Measurements from ENCODE around the gene PLCH1. TPM values are rescaled to one million over a fixed set of nuclear protein-coding genes. Genes with fewer than 3 reads are reported as not detected.

The PLCH1 gene
- total RNA-seq, 1 donor from 2014 or later, result 20.9 TPM

DNA sequence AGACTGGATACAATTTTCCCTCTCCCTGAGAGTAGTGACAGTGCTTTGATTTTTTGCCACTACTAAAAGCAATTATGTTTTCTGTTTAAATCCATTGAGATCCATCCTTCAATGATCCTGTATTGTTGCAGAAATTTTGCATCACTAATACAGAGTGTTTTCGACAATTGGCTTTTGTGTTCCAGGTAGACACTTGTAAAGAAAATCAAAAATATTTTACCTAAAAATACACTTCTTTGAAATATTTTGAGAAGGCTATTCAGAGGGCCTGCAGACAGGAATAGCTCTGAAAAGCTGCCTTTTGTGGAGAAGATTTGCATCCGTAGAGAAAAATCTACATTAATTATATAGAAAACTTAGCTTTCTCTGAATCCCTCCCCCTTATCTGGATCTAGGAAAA, 384.6 kb downstream of the PLCH1 start:
- no peaks in the 10 kb centered on the region for H3K36me3 Mint-ChIP-seq (ENCODE audit: low read depth, unreplicated experiment)
- H3K9me3 Mint-ChIP-seq (ENCODE audit: unreplicated experiment), result no peaks in the 10 kb centered on the region
- H3K4me3 Mint-ChIP-seq (ENCODE audit: unreplicated experiment), result no peak overlapping the region
- H3K4me1 Mint-ChIP-seq (ENCODE audit: unreplicated experiment), result peaks cover 7% of the 10 kb centered on the region
- TF ChIP-seq, protein P1, sequence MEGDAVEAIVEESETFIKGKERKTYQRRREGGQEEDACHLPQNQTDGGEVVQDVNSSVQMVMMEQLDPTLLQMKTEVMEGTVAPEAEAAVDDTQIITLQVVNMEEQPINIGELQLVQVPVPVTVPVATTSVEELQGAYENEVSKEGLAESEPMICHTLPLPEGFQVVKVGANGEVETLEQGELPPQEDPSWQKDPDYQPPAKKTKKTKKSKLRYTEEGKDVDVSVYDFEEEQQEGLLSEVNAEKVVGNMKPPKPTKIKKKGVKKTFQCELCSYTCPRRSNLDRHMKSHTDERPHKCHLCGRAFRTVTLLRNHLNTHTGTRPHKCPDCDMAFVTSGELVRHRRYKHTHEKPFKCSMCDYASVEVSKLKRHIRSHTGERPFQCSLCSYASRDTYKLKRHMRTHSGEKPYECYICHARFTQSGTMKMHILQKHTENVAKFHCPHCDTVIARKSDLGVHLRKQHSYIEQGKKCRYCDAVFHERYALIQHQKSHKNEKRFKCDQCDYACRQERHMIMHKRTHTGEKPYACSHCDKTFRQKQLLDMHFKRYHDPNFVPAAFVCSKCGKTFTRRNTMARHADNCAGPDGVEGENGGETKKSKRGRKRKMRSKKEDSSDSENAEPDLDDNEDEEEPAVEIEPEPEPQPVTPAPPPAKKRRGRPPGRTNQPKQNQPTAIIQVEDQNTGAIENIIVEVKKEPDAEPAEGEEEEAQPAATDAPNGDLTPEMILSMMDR (IDR thresholded peaks at IDR 0.05; ENCODE audit: unreplicated experiment), result no peak
- no peak for DNase-seq (ENCODE audit: low spot score)
- H3K27ac Mint-ChIP-seq (ENCODE audit: unreplicated experiment), result no peak overlapping the region
- peaks cover 5% of the 10 kb centered on the region for H3K27me3 Mint-ChIP-seq (ENCODE audit: unreplicated experiment)

DNA sequence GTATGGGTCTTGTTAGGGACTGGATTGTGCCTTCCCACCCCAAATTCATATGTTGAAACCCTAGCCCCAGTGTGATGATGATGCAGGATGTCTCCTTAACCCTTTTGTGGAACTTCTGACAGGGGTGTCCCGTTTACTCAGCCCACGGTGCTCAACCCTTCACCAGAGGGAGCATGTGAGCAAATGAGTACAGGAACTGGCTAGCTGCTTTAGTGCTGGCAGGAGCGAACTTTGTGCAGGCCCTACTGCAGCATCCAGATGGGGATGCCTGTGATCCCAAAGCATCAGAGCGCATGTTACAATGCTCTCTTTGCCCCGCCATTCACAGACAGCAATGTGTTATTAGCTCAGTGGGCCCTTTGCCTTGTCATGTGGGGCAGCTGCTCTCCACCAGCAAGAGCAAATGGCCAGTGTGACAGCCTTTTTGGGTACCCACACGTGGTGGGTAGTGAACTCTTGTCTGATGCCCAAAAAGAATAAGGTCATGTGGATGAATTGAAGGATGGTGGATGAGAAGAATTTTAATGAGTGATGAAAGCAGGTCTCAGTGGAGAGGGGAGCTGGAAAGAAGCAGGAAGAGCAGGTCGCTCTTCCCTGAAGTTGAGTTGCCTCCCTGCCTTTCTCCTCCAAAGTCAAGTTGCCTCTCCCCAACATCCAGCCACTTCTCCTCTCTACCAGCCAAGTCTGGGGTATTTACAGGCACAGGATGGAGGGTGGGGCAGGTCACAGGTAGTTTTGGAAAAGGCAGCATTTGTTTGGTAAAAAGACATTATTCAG, 388.1 kb downstream of the PLCH1 start:
- Mint-ChIP-seq H3K4me1 (ENCODE audit: unreplicated experiment) (peaks cover 2% of the 10 kb centered on the region), H3K27me3 (ENCODE audit: unreplicated experiment) (peaks cover 2% of the 10 kb centered on the region), H3K4me3 (ENCODE audit: unreplicated experiment) (no peak overlapping the region), H3K36me3 (ENCODE audit: low read depth, unreplicated experiment) (no peaks in the 10 kb centered on the region), H3K27ac (ENCODE audit: unreplicated experiment) (no peak overlapping the region), H3K9me3 (ENCODE audit: unreplicated experiment) (no peaks in the 10 kb centered on the region)
- TF ChIP-seq, protein P1 (IDR thresholded peaks at IDR 0.05; ENCODE audit: unreplicated experiment), result no peak
- DNase-seq (ENCODE audit: low spot score), result no peak

DNA sequence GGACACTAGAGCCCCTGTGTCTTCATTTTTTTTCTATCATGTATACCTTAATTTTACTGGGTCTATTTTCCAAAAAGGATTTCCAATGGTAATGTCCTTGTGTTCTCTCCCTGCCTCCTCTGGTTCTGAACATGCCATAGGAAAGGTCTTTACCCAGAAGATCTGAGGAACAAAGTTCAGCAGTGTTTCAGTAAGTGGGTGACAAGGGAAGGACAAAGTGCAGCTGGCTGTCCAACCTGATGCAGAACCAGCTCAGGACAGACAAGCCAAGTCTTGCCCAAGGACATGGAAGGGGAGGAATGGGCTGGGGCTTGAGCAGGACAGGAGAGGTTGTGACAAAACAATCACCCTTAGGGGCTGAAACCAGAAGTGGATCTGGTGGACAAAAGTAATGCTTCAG, 390.2 kb downstream of the PLCH1 start:
- Mint-ChIP-seq H3K9me3 (ENCODE audit: unreplicated experiment) (no peaks in the 10 kb centered on the region), H3K27me3 (ENCODE audit: unreplicated experiment) (peaks cover 2% of the 10 kb centered on the region)

DNA sequence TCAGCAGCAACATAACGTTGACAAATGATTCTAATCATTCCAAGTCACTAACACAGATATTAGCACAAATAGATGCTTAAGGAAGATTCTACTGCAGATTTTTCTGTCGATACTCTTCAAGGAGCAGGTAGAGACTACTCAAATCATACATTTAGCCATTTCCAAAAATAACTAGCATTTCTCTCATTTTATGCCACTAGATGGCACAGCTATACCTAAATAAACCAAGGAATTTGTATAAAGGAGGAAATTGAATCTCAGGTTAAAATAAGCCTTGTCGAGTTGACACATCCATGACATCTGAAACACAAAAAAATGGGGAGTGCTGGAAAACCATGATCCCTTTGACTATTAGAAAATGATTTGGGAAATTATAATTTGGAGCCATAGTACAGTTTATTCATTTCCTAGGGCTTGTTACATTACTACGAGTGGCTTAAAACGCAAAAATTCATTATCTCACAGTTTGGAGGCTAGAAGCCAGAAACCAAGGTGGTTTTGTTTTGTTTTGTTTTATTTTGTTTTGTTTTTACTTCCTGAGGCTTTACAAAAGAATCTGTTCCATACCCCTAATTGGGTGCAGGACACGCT, 391.9 kb downstream of the PLCH1 start:
- H3K4me1 Mint-ChIP-seq (ENCODE audit: unreplicated experiment), result peaks cover 2% of the 10 kb centered on the region
- no peaks in the 10 kb centered on the region for H3K9me3 Mint-ChIP-seq (ENCODE audit: unreplicated experiment)
- no peak overlapping the region for H3K27ac Mint-ChIP-seq (ENCODE audit: unreplicated experiment)
- no peak overlapping the region for H3K4me3 Mint-ChIP-seq (ENCODE audit: unreplicated experiment)
- peaks cover 2% of the 10 kb centered on the region for H3K27me3 Mint-ChIP-seq (ENCODE audit: unreplicated experiment)
- DNase-seq (ENCODE audit: low spot score), result no peak
- no peaks in the 10 kb centered on the region for H3K36me3 Mint-ChIP-seq (ENCODE audit: low read depth, unreplicated experiment)
- TF ChIP-seq, protein P1 (IDR thresholded peaks at IDR 0.05; ENCODE audit: unreplicated experiment), result peak; percentile 67

More for the DNA sequence above, 390.2 kb downstream of the PLCH1 start:
- DNase-seq (ENCODE audit: low spot score), result no peak
- no peaks in the 10 kb centered on the region for H3K36me3 Mint-ChIP-seq (ENCODE audit: low read depth, unreplicated experiment)
- no peak overlapping the region for H3K4me3 Mint-ChIP-seq (ENCODE audit: unreplicated experiment)
- TF ChIP-seq, protein P1 (IDR thresholded peaks at IDR 0.05; ENCODE audit: unreplicated experiment), result no peak
- peaks cover 2% of the 10 kb centered on the region for H3K4me1 Mint-ChIP-seq (ENCODE audit: unreplicated experiment)
- H3K27ac Mint-ChIP-seq (ENCODE audit: unreplicated experiment), result no peak overlapping the region

DNA sequence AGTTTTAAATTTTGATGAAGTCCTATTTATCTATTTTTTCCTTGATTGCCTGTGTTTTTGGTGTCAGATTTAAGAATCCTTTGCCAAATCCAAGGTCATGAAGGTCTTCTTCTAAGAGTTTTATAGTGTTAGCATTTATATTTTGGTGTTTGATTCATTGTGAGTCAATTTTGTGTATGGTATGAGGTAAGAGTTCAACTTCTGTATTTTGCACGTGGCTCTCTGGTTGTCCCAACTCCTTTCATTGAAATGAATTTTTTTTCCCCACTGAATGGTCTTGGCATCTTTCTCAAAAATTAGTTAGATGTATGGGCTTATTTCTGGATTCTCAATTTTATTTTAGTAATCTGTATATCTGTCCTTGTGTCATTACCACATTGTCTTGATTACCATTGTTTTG, 394.3 kb downstream of the PLCH1 start:
- H3K4me1 Mint-ChIP-seq (ENCODE audit: unreplicated experiment), result peaks cover 2% of the 10 kb centered on the region
- no peaks in the 10 kb centered on the region for H3K9me3 Mint-ChIP-seq (ENCODE audit: unreplicated experiment)
- H3K27me3 Mint-ChIP-seq (ENCODE audit: unreplicated experiment), result peaks cover 2% of the 10 kb centered on the region
- TF ChIP-seq, protein P1 (IDR thresholded peaks at IDR 0.05; ENCODE audit: unreplicated experiment), result no peak
- H3K27ac Mint-ChIP-seq (ENCODE audit: unreplicated experiment), result no peak overlapping the region
- no peaks in the 10 kb centered on the region for H3K36me3 Mint-ChIP-seq (ENCODE audit: low read depth, unreplicated experiment)
- DNase-seq (ENCODE audit: low spot score), result no peak
- no peak overlapping the region for H3K4me3 Mint-ChIP-seq (ENCODE audit: unreplicated experiment)

Data from endothelial cell (in vitro differentiated cells).